RWPE2 (cell line): ENCODE data around the gene YBX1.
A peak's percentile ranks its signal among the peaks of the same experiment; 100 is the strongest.

ENCODE experiments used
- ATAC-seq: fragments of 200-7000 bp; cut with Tn5 transposase; 3 replicates; pipeline ENCODE4 v1.9.1; 2021; ENCODE audit warnings: low read depth
- DNase-seq: peaks from one replicate; pipeline ENCODE4 v3.0.0-alpha.2; 2020; ENCODE audit warnings: low spot score
- H3K27ac ChIP-seq: fragments of 450-650 bp; 2 replicates; pipeline ENCODE4 v1.5.1; 2017; ENCODE audit warnings: mild to moderate bottlenecking; ENCODE audit not compliant: poor library complexity, severe bottlenecking
- H3K27me3 ChIP-seq: fragments of 250-450 bp; sonication (Bioruptor Pico); 2 replicates; pipeline ENCODE4 v1.5.1; 2021; ENCODE audit warnings: mild to moderate bottlenecking, moderate library complexity; ENCODE audit not compliant: insufficient read depth, poor library complexity, severe bottlenecking
- H3K36me3 ChIP-seq: fragments of 250-450 bp; sonication (Bioruptor Pico); 2 replicates; pipeline ENCODE4 v1.5.1; 2020; ENCODE audit warnings: low read depth, mild to moderate bottlenecking, moderate library complexity
- H3K4me1 ChIP-seq: fragments of 250-450 bp; sonication (Bioruptor Pico); 2 replicates; pipeline ENCODE4 v1.5.1; 2021; ENCODE audit warnings: mild to moderate bottlenecking, moderate library complexity; ENCODE audit not compliant: insufficient read depth, poor library complexity, severe bottlenecking
- H3K4me3 ChIP-seq: fragments of 250-450 bp; sonication (Bioruptor Pico); 2 replicates; pipeline ENCODE4 v1.5.1; 2021; ENCODE audit warnings: mild to moderate bottlenecking, moderate library complexity; ENCODE audit not compliant: severe bottlenecking
- H3K9me3 ChIP-seq: fragments of 250-450 bp; sonication (Bioruptor Pico); 2 replicates; pipeline ENCODE4 v1.5.1; 2021; ENCODE audit warnings: mild to moderate bottlenecking, moderate library complexity; ENCODE audit not compliant: severe bottlenecking
- CTCF ChIP-seq: fragments of 450-650 bp; IDR thresholded peaks from one replicate; pipeline ENCODE4 v1.5.1; 2017; ENCODE audit warnings: mild to moderate bottlenecking, moderate library complexity; ENCODE audit not compliant: poor library complexity, severe bottlenecking

YBX1 gene

GRCh38 chr1:42657981-42658876 lies 24.0 kb upstream of the YBX1 start, which contains the start of gene PPIH:
Gene PPIH (plus strand): TSS chr1:42658423. CDS start chr1:42658447, 24 bp downstream.
- Histone ChIP-seq H3K27ac (peak within 1 kb of the TSS; percentile 65), H3K4me3 (peak within 1 kb of the TSS; percentile 64), H3K27me3 (no peaks in the 10 kb centered on the region), H3K9me3 (no peaks in the 10 kb centered on the region), H3K36me3 (peaks cover 40% of the 10 kb centered on the region), H3K4me1 (peaks cover 3% of the 10 kb centered on the region)
- no peak for TF ChIP-seq CTCF
- DNase-seq (peak; percentile 93), ATAC-seq (peak; percentile 99)

GRCh38 chr1:42658877-42659337 lies 23.3 kb upstream of the YBX1 start:
- peak overlapping the region; percentile 65 for H3K27ac ChIP-seq
- H3K27me3 ChIP-seq: no peaks in the 10 kb centered on the region
- H3K4me3 ChIP-seq: peak overlapping the region; percentile 64
- ATAC-seq (peak; percentile 8; the same call in 2 of the 3 replicates), DNase-seq (no peak)
- TF ChIP-seq CTCF: no peak
- H3K4me1 ChIP-seq: peaks cover 3% of the 10 kb centered on the region
- H3K36me3 ChIP-seq: peaks cover 47% of the 10 kb centered on the region
- H3K9me3 ChIP-seq: no peaks in the 10 kb centered on the region

- H3K27ac ChIP-seq: no peak overlapping the region
- peaks cover 68% of the 10 kb centered on the region for H3K36me3 ChIP-seq
- ATAC-seq (no peak), DNase-seq (no peak)
- H3K4me3 ChIP-seq: no peak overlapping the region
- H3K27me3 ChIP-seq: no peaks in the 10 kb centered on the region
- no peaks in the 10 kb centered on the region for H3K9me3 ChIP-seq
- peaks cover 3% of the 10 kb centered on the region for H3K4me1 ChIP-seq
- no peak for TF ChIP-seq CTCF
These were observed 21.2 kb upstream of the YBX1 start for GRCh38 chr1:42660907-42661500.

- TF ChIP-seq CTCF: no peak
- Histone ChIP-seq H3K9me3 (no peaks in the 10 kb centered on the region), H3K4me3 (no peak overlapping the region), H3K27me3 (no peaks in the 10 kb centered on the region), H3K36me3 (peaks cover 70% of the 10 kb centered on the region), H3K27ac (no peak overlapping the region), H3K4me1 (no peaks in the 10 kb centered on the region)
- no peak for ATAC-seq
- DNase-seq: no peak
These were observed 12.3 kb upstream of the YBX1 start for GRCh38 chr1:42669936-42670335.
